T-helper 17 cell (primary cell): Measurements from ENCODE around the gene SLC39A7. TPM values are rescaled to one million over a fixed set of nuclear protein-coding genes. Genes with fewer than 3 reads are reported as not detected.
A peak's percentile ranks its signal among the peaks of the same experiment; 100 is the strongest.

Experiments
- ATAC-seq: fragments of 150-1000 bp; cut with Tn5 transposase; 2 replicates; pipeline ENCODE4 v1.10.0; 2021; ENCODE audit warnings: mild to moderate bottlenecking, moderate library complexity
- DNase-seq, 3 donors: peaks; one replicate each; pipeline versions ENCODE4 v3.0.0 to v3.0.0-alpha.2; 2020 to 2021
- H3K9me3 ChIP-seq: one replicate; pipeline ENCODE4 v1.7.0; 2013; ENCODE audit warnings: low read length, mild to moderate bottlenecking; ENCODE audit not compliant: control insufficient read depth, poor library complexity, severe bottlenecking
- H3K27ac Mint-ChIP-seq: one replicate; pipeline ENCODE4 v1.8.0; 2022; ENCODE audit warnings: mild to moderate bottlenecking, moderate library complexity, mixed read lengths
- H3K27me3 Mint-ChIP-seq: one replicate; pipeline ENCODE4 v1.8.0; 2022; ENCODE audit warnings: mixed read lengths
- H3K36me3 Mint-ChIP-seq: one replicate; pipeline ENCODE4 v1.8.0; 2022; ENCODE audit warnings: low read depth, mixed read lengths
- H3K4me1 Mint-ChIP-seq: one replicate; pipeline ENCODE4 v1.8.0; 2022; ENCODE audit warnings: mild to moderate bottlenecking, mixed read lengths
- H3K4me3 Mint-ChIP-seq: one replicate; pipeline ENCODE4 v1.8.0; 2022; ENCODE audit warnings: mild to moderate bottlenecking, moderate library complexity, mixed read lengths
- total RNA-seq, 4 donors: library from RNA in 2 of 4; stranded (reverse) in 2 of 4; gene quantifications; one replicate each; pipeline ENCODE4 v1.2.3 and lab custom pipeline; 2022 to 2026

Gene SLC39A7
- total RNA-seq, 2 donors from 2014 or later: 22.4 to 25.8 TPM

DNA sequence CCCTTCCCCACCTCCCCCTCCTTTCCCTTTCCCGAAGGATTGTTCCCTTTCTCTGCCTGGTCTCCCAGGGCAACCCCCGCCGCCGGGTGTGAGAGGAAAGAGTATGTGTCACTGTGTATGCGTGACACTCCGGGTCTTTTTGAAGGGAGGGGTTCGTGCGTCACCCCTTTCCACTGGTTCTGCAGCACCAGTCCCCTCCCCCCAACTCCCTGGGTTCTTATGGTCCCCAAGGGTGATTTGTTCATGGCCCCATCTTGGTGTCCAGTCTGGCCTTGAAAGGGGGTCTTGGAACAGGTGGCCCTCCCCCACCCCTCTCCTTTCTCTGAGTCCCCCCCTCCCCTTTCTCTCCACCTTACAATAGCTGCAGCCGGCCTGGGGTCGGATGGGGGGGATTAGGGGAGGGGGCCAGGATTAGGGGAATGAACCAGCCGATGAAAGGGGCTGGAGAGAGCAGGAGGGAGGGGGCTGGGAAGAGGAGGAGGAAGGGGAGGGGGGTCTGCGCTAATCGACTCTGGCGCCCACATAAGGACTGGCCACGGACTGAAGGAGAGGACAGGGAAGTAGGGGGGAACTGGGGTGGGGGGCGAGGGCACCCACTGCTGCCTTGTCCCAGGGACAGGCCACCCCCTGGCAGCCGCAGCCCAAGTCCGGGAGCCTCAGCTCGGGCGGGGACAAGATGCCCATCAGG is 6.3 kb downstream of the SLC39A7 start:
- Mint-ChIP-seq H3K36me3 (peaks cover 4% of the 10 kb centered on the region), H3K4me3 (peak overlapping the region; percentile 96), H3K27ac (peak overlapping the region; percentile 90), H3K27me3 (peaks cover under 1% of the 10 kb centered on the region), H3K4me1 (peaks cover 49% of the 10 kb centered on the region)
- ATAC-seq (no peak), DNase-seq (no peak)
- H3K9me3 ChIP-seq: no peaks in the 10 kb centered on the region

DNA sequence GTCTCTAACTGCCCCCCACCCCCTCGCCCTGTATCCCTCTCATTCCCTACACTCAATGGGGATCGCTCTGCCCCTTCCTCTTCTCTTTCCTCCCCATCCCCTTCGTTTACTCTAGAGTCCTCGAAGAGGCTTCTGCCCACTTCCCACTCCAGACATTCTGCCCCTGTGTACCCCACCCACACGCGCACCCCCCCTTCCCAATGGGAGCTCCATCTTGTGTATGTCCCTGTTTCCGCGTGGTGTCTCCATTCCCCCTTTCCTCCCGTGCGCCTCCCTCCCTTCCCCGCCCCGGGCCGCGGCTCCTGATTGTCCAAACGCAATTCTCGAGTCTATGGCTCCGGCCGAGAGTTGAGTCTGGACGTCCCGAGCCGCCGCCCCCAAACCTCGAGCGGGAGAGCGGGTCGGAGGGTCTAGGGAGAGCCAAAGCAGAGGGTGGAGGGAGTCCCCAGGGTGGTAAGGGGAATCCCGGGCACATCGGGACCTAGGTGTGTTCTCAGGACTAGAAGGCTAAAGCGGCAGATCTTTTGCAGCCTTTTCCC is 7.0 kb downstream of the SLC39A7 start:
- Mint-ChIP-seq H3K36me3 (peaks cover 4% of the 10 kb centered on the region), H3K27ac (peak overlapping the region; percentile 90), H3K4me1 (peaks cover 46% of the 10 kb centered on the region), H3K4me3 (peak overlapping the region; percentile 96), H3K27me3 (peaks cover 7% of the 10 kb centered on the region)
- no peaks in the 10 kb centered on the region for H3K9me3 ChIP-seq
- DNase-seq (no peak), ATAC-seq (no peak)

DNA sequence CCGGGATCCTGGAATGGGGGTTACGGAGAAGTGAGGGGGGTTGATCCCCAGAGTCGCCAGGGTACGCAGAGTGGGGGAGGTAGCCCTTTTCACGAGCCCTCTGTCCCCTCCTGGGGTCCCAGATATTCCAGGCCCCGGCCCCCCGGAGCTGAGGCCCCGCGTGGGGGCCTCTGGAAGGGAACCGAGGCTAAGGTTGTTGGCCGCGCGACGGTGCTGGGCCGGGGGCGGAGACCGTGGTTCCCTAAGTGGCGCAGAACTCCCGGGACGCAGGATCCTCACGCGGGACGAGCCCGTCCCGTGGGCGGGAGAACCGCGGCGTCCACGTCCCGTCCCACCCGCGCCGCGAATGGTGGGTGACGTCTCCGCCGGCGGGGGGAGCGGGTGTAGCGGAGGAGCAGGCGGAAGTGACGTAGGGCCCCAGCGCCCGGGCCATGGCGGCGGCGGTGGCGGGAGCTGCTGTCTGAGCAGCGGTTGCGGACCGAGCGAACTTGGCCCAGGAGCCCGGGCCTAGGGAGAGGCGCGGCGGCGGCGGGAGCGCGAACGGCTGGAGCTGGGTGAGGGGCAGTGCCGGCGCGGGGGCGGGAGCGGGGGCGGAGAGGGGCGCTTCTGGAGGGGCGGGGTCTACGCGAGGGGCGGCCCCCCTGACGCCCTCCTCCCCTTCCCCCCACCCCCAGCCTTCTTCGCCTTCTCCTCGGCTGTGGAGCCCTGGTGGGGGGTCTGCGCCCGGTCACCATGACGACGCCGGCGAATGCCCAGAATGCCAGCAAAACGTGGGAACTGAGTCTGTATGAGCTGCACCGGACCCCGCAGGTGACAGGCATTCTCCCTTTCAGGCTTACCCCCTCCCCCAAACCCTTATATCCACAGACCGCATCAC is 7.7 kb downstream of the SLC39A7 start, which contains the start of gene RING1:
Gene RING1, plus strand, starts transcription at position 410 of the 877 bp plus-strand sequence. Its CDS starts 323 bp downstream, at position 733.
- H3K4me3 Mint-ChIP-seq: peak within 1 kb of the TSS; percentile 96
- H3K27ac Mint-ChIP-seq: peak within 1 kb of the TSS; percentile 90
- peaks cover 51% of the 10 kb centered on the region for H3K4me1 Mint-ChIP-seq
- peaks cover 4% of the 10 kb centered on the region for H3K36me3 Mint-ChIP-seq
- DNase-seq (peak; percentile 81 to 89 (median 82)), ATAC-seq (peak; percentile 66)
- no peaks in the 10 kb centered on the region for H3K9me3 ChIP-seq
- peaks cover 14% of the 10 kb centered on the region for H3K27me3 Mint-ChIP-seq

- Mint-ChIP-seq H3K27ac (peak overlapping the region; percentile 90), H3K36me3 (peaks cover 4% of the 10 kb centered on the region), H3K4me3 (peak overlapping the region; percentile 96), H3K4me1 (peaks cover 53% of the 10 kb centered on the region), H3K27me3 (peaks cover 26% of the 10 kb centered on the region)
- ATAC-seq (no peak), DNase-seq (no peak)
- no peaks in the 10 kb centered on the region for H3K9me3 ChIP-seq
Measured at GRCh38 chr6:33209856-33210255, 9.2 kb downstream of the SLC39A7 start.

GRCh38 chr6:33211136-33211535 is 10.5 kb downstream of the SLC39A7 start:
- H3K9me3 ChIP-seq: no peaks in the 10 kb centered on the region
- Mint-ChIP-seq H3K27me3 (peaks cover 37% of the 10 kb centered on the region), H3K36me3 (peaks cover 4% of the 10 kb centered on the region), H3K4me1 (peaks cover 42% of the 10 kb centered on the region), H3K27ac (no peak overlapping the region), H3K4me3 (no peak overlapping the region)
- DNase-seq: no peak
- ATAC-seq: no peak

GRCh38 chr6:33211666-33212422 is 11.2 kb downstream of the SLC39A7 start:
- H3K9me3 ChIP-seq: no peaks in the 10 kb centered on the region
- Mint-ChIP-seq H3K4me1 (peaks cover 40% of the 10 kb centered on the region), H3K27ac (no peak overlapping the region), H3K36me3 (peaks cover 4% of the 10 kb centered on the region), H3K4me3 (no peak overlapping the region), H3K27me3 (peaks cover 39% of the 10 kb centered on the region)
- DNase-seq: no peak
- ATAC-seq: no peak

- ATAC-seq: no peak
- peaks cover 4% of the 10 kb centered on the region for H3K36me3 Mint-ChIP-seq
- no peak for DNase-seq
Measured at GRCh38 chr6:33212857-33213165, 12.1 kb downstream of the SLC39A7 start.

GRCh38 chr6:33213166-33213988 is 12.7 kb downstream of the SLC39A7 start:
- Mint-ChIP-seq H3K27ac (peak overlapping the region; percentile 63), H3K36me3 (peaks cover 6% of the 10 kb centered on the region), H3K4me1 (peaks cover 36% of the 10 kb centered on the region), H3K27me3 (peaks cover 52% of the 10 kb centered on the region), H3K4me3 (peak overlapping the region; percentile 89)
- H3K9me3 ChIP-seq: no peaks in the 10 kb centered on the region
- ATAC-seq (peak; percentile 27), DNase-seq (no peak)

More at GRCh38 chr6:33212857-33213165, 12.1 kb downstream of the SLC39A7 start:
- H3K9me3 ChIP-seq: no peaks in the 10 kb centered on the region
- Mint-ChIP-seq H3K4me1 (peaks cover 38% of the 10 kb centered on the region), H3K27me3 (peaks cover 46% of the 10 kb centered on the region), H3K4me3 (peak overlapping the region; percentile 89), H3K27ac (peak overlapping the region; percentile 63)

GRCh38 chr6:33213989-33214335 is 13.3 kb downstream of the SLC39A7 start:
- ATAC-seq: no peak
- Mint-ChIP-seq H3K4me1 (peaks cover 32% of the 10 kb centered on the region), H3K27ac (peak overlapping the region; percentile 63), H3K27me3 (peaks cover 58% of the 10 kb centered on the region), H3K4me3 (peak overlapping the region; percentile 89), H3K36me3 (peaks cover 2% of the 10 kb centered on the region)
- no peaks in the 10 kb centered on the region for H3K9me3 ChIP-seq
- no peak for DNase-seq

- H3K36me3 Mint-ChIP-seq: peaks cover 2% of the 10 kb centered on the region
- DNase-seq (no peak), ATAC-seq (no peak)
- H3K9me3 ChIP-seq: no peaks in the 10 kb centered on the region
- no peak overlapping the region for H3K4me3 Mint-ChIP-seq
- H3K4me1 Mint-ChIP-seq: peaks cover 23% of the 10 kb centered on the region
- H3K27me3 Mint-ChIP-seq: peaks cover 67% of the 10 kb centered on the region
- H3K27ac Mint-ChIP-seq: no peak overlapping the region
Measured at GRCh38 chr6:33215271-33216116, 14.8 kb downstream of the SLC39A7 start.

DNA sequence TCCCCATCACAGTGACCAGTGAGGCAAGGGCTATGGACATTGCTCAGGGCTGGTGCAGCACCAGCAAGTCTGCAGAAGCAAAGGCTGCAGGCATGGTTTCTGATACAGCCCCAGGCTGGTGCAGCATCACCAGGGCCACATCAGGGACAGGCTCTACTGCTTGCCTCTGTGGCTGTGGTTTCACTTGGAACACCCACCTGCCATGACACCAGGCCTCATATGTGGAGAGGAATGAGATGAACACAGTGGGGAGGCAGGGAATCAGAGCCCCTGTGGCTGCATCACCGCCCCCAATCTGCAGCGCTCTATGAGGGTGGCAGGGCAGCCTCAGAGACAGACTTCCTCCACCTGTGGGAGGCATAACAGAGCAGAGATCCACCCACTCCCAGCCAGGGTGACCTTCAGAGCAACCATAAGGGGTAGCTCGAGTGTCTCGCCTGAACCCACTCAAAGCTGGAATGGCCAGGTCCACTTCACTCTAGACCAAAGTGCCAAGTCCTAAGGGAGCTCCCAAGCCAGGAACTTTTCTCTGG is 15.5 kb downstream of the SLC39A7 start:
- DNase-seq (no peak), ATAC-seq (no peak)
- Mint-ChIP-seq H3K27ac (no peak overlapping the region), H3K4me3 (no peak overlapping the region), H3K27me3 (peaks cover 68% of the 10 kb centered on the region), H3K36me3 (peaks cover 2% of the 10 kb centered on the region), H3K4me1 (peaks cover 23% of the 10 kb centered on the region)
- no peaks in the 10 kb centered on the region for H3K9me3 ChIP-seq
